GM19025 (cell line): ENCODE results near the gene EFR3B.

ENCODE experiments used
- ATAC-seq: cut with Tn5 transposase; IDR thresholded peaks from one replicate; pipeline ENCODE4 v1.9.1; 2021; ENCODE audit warnings: mild to moderate bottlenecking, low read depth, moderate library complexity; ENCODE audit not compliant: unreplicated experiment

Gene EFR3B

DNA sequence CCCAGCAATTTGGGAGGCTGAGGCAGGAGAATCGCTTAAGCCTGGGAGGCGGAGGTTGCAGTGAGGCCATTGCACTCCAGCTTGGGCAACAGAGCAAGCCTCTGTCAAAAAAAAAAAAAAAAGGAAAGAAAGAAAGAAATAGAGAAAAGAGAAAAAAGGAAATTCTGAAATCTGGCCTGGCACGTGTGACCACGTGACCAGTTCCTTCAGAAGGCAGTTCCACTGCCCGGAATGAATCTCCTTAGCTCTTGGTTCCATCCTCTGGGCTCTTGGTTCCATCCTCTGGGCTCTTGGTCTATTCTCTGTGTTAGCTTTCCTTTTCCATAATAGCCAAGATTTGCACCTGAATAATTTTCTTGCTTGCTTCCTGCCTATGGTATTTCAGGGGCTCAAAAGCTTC lies 131.8 kb downstream of the EFR3B start:
- no peak for ATAC-seq

DNA sequence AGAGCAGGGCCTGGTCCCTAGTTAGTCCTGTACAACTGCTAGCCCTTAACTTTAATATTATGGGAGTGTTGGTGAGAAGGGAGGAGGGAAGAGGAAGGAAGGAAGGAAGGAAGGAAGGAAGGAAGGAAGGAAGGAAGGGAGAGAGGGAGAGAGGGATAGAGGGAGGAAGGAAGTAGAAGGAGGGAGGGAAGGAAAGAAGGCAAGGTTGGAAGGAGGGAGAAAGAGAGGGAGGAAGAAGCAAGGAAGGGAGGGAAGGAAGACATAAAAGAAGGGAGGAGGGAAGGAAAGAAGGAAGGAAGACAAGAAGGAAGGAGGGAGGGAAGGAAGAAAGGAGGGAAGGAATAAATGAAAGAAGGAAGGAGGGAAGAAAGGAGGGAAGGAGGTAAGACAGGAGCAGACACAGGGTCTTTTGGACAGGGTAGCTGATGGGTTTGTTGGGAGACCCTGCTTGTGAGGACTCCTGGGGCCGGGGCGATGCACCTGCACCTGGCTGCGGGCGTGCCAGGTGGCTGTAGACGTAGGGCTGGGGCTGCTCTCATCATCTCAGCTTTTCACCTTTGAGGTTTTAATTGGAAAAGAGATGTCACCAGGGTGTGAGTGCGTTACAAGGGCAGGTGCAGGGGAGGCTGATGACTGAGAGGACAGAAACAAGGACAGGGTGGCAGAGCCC lies 132.5 kb downstream of the EFR3B start:
- no peak for ATAC-seq

DNA sequence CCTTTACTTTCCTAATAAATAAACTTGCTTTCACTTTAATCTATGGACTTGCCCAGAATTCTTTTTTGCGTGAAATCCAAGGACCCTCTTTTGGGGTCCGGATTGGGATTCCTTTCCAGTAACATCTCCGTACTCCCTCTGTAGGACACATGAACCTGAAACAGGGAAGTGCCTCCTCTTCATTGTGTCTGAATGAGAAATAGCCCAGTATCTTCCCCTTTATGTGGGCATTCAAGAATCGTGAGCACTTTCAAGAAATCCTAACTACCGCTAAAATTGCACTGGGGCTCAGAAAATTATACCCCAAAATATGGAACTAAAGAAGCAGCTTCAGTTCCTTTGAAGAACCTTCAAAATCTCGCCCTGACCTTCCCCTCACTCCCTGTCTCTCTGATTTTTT lies 134.3 kb downstream of the EFR3B start:
- ATAC-seq: no peak

DNA sequence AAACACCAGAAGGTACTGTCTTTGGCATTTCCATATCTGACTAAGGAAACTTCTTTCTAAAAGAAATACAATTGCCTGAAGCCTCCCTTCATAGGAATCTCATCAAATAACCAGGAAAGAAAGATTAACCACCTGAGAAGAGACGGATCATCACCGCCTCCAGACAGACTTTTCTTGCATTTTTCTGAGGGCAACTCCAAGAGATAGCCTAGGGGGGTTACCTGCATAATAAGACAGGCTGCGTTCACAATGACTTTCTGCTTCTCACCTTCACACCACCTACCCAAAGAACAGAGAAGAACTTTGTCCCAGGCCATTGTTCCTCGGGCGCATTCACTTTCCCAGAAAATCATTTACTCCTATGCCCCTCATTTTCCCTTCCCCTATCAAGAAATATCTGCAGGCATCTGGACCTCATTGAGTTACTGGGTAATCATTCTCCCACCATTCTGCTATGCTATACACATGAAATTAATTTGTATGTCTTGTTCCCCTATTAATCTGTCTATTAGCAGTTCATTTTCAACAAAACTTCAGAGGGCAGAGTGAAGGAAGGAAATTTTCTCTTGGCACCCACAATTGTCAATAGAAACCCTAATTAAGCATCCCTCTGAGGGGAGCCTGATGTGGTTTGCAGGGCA lies 134.8 kb downstream of the EFR3B start:
- no peak for ATAC-seq

DNA sequence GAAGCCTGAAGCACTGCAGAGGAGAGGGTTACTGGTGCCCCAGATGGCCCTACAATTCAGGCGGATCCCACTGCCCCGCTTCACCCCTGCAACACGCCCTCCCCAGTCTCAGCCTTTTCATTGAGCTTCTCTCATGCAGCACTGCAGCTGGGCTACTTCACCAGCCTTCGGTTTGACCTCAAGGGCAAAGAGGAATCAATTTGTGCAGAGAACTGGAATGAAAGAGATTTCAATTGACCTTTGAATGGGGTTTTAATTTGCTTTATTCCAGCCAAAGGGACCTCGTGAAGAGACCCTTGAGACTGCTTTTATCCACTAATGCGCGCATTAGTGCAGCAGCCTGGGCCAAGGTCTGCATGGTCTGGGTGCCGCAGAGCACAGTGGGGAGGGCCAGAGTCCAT lies 135.3 kb downstream of the EFR3B start:
- no peak for ATAC-seq

DNA sequence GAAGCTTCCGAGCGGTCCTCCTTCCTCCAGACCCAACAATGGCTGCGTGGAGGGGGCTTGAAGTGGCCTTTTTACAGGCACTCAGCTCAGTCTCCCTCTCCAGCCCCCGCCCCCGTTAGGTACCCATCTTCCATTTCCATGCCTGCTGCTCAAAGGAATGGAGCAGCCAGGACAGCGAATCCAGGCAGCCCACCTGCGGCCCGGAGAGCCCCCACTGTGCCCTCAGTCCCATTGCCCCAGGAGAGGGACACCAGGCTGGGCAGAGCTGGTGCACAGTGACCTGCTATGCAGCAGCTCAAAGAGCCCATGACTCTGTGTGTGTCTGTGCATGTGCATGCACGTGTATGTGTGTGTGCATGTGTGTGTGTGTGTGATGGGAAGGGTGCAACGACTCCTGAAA lies 137.1 kb downstream of the EFR3B start:
- no peak for ATAC-seq

DNA sequence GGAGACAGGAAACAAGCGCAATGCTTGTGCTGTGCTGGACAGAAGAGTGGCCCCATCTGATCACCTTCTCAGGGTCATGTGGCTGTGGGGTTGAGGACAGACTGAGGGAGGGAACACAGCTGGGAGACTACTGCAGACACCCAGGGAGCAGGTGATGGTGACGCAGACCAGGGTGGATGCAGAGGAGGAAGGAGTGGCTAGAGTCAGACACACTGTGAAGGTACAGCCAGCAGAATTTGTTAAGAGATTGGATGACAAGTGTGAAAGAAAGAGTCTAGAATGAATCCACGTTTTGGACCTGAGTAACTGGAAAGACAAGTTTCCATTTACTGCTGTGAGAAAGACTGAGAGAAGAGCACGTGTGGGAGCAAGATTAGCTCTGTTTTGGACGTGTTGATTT lies 142.4 kb downstream of the EFR3B start:
- no peak for ATAC-seq

DNA sequence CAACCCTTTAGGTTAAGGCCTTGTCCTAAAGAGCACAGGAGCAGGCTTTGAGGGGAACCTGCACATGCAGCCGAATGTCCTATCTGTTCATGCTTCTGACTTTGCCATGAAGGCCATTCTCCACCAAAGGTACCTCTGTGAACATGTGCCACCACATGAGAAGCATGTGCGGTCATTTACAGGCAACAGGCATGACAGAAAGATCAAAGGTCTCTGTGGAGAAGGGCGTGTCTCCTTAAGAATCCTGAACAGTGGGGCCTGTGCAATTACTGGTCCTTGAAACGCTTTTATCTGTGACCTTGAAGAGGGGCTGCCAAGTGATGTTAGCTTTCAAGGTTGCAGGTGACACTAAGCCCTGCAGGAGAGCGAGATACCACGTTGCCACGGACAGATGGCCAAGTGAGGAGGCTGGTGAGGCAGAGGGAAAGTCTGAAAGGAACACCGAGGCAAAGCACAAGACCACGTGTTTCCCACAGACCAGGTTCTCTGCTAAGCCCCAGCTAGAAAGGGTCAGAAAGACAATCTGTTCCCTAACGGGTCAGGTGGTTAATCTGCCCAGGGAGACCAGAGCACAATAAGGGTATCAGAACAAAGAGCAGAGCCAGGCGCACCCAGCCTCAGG lies 146.0 kb downstream of the EFR3B start:
- no peak for ATAC-seq

DNA sequence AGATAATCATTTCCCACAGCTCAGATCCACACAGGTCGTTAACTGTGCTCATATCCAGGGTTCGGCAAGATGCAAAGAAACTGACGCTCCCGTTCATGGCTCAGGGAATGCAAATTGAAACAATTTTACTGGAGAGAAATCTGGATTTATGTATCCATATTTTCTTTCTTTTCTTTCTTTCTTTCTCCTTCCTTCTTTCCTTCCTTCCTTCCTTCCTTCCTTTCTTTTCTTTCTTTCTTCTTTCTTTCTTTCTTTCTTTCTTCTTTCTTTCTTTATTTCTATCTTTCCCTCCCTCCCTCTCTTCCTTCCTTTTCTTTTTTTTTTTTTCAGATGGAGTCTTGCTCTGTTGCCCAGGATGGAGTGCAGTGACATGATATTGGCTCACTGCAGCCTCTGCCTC lies 146.5 kb downstream of the EFR3B start:
- ATAC-seq: no peak

DNA sequence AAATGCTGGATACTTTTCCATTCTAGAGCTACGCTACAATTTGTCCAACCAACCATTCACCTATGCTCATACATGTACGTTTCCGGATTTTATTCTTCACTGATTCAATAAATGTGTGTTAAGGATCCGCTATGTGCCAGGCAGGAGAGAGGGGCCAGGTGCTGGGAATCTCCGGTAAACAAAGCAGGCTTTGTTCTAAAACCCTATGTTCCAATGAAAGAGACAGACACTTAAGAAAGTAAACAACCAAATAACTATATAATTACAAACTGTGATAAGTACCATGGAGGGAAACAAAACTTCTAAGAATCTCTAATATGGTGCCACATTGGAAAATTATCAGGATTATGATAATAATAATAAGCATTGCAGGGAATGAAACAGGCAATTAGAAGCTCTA lies 148.7 kb downstream of the EFR3B start:
- ATAC-seq: no peak

DNA sequence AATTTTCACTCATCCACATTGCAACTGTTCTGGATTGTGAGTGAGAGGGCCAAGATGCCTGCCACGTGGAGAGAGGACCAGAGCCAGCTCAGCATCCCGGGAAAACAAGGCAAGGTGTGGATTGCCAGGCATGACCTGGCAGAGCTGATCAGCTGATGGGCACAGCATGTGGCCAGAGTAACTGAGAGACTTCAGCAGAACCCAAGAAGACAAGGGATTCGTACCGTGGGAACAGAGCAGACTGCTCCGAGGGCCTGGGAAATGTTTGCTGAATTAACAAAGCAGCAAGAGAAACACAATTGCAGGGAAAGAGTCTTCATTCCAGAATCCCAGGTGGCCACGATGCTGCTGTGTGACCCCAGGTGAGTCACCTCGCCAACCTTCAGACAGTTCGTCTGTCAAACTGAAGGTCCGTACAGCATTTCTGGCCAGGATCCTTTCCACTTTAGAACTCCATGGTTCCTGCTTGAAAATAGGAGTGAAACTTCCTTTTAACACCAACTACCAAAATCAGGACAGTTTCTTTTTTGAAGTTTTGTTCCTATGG lies 152.8 kb downstream of the EFR3B start:
- ATAC-seq: no peak

DNA sequence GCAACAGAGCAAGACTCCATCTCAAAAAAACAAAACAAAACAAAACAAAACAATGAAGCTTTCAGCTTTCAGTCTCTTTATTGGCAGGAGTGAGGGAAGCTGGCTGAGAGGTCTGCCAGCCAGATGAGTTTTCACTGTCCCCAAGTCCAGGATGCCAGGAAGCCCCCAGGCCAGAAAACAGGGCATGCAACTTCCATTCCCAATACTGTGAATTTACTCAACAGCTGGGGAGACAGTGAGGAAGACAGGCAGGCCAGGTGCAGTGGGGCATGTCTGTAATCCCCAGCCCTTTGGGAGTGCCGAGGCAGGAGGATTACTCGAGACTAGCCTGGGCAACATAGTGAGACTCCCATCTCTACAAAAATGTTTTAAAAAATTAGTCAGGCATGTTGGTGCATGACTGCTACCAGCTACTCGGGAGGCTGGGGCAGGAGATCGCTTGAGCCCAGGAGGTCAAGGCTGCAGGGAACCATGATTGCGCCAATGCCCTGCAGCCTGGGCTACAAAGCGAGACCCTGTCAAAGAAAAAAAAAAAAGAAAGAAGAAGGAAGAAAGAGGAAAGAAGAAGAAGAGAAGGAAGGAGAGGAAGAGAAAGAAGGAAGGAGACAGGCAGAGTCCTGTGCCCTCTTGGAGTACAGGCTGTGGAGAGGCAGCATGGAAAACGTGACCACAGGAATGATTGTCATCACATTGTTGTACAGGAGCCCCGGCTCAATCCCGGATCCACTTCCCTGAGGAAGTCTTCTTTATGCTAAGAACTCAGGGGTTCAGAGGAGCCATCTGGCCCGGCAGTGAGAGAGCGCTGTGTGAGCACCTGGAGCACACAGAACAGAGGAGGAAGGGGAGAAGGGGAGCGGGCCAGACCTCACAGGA lies 155.7 kb downstream of the EFR3B start:
- ATAC-seq: no peak

DNA sequence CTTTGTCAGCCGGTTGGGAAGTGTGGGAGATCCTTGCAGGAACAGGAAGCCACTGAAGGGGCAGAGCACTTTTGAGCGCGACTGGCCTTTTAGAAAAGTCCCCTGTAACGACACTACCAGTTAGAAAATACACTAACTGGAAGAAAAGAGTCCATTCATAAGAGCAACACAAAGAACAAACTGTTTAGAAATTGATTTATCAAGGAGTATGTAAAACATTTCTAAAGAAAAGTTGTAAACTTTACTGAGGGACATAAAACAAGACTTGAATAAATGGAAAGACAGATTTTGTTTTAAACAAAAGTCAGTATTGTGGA lies 156.3 kb downstream of the EFR3B start:
- no peak for ATAC-seq

DNA sequence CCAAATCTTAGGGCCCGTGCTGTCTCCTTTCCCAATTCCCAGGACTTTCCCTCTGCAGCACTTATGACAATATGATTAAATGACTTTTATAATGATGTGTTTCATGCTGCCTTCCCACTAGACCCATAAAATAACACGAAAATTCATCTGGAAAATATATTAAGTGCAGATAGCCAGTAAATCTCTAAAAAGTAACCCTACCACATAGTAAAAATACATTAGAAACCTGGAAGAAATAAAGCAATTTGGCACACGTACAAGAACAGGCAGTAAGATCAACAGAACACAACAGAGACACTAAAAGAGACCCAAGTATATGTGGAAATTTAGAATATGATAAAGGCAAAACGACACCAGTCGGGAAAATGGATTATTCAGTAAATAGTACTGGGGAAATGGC lies 156.7 kb downstream of the EFR3B start:
- no peak for ATAC-seq

DNA sequence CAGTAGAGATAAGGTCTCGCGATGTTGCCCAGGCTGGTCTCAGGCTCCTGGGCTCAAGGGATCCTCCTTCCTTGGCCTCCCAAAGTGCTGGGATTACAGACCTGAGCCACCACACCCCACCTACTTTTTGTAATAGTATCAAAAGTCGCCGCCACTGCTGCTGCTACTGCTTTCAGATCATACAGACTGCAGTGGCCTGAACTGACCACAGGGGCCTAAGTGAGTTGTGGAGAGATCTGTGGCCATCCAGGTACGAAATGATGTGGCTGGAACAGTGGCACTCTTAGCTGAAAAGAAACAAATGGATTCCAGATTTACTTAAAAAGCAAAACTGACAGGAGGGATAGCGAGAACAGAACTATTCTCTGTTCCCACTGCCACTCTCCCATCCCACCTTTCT lies 159.4 kb downstream of the EFR3B start:
- no peak for ATAC-seq

DNA sequence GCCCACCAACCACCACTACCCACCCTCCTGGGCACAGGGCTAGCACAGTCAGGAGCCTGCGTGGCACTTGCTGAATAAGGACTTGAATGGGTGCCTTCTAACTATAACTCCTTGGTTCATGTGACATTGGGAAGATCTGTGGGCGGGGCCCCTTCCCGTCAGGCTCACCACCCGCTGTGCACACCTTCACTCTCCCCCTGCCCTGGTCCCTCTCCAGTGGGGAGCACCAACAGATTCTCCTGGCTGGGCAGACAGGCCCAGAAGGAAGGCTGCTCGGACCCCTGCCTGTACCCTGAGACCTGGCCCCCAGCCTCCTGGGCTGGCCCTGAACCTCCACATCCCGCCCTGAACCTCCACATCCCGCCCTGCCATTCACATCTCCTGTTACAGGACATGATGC lies 159.9 kb downstream of the EFR3B start:
- ATAC-seq: no peak

DNA sequence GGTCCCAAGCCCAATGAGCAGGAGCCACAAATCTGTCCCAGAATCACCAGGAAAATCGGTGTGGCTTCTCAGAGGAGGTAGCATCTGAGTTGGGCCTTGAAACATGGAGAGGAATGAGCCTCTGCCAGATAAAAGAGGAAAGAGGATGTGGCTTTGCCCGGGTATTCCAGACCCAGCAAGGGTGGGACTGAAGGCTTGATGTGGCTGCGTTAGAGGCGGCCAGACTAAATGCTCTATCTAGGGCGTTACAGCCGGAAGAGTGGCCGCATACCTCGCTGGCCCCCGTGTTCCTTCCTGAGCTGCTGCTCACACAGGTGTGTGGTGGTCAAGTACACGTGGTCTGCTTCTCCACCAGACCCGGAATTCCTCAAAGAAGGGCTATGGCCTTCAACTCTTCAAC lies 160.4 kb downstream of the EFR3B start:
- no peak for ATAC-seq

DNA sequence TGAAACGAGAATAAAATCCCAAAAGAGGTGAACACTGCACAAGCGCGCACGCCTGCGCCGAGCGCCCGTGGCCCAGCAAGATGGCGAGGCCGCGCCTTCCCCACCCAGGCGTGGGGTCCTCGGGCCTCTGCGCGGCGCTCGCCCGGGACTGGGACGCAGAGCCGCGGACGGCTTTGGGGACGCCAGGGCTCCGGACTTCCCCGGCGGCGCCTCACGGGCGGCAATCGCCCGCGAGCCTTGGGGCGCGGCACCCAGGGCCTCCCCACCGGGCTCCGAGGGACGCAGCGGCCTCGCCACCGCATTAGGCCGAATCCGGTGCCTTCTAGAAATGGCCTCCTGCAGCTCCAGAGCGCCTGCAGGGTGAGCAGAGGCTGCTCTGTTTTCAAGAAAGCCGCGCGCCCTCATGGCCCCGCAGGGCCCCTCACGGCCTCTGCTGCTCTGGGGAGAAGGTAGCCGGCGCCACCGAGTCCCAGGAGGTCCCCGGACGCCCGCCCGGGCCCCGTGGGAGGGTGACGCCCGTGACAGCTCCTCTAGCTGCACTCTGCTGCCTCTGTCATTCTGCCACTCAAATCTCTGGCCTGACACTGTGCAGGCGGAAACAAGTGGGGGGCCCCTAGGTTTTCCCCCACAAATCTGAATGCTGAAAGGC lies 162.4 kb downstream of the EFR3B start:
- ATAC-seq: no peak

DNA sequence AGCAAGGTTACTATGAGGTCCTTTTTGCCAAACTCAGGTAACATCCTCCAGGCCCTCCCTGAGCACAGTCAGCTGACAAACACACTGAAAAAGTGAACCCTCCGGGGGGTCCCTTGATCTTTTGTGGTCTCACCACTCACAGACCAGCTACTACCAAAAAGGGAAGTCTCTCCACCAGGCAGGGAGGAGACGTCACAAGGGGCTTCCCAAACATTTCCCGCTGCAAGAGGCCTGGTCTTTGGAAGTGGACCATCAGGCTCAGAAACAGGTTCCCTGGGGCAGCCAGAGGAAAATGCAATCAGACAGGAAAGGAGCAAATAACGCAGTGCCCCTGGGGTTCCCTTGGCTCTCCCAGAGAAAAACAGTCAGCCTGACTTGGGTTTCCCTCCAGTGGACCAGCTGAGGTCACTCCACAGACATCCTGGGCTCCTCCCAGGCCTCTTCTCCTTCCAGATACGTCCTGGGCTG lies 165.2 kb downstream of the EFR3B start:
- ATAC-seq: no peak
